Measurements from ENCODE around the gene LRRC30. TPM values are rescaled to one million over a fixed set of nuclear protein-coding genes. Genes with fewer than 3 reads are reported as not detected.

LRRC30 gene
- not detected for total RNA-seq

DNA sequence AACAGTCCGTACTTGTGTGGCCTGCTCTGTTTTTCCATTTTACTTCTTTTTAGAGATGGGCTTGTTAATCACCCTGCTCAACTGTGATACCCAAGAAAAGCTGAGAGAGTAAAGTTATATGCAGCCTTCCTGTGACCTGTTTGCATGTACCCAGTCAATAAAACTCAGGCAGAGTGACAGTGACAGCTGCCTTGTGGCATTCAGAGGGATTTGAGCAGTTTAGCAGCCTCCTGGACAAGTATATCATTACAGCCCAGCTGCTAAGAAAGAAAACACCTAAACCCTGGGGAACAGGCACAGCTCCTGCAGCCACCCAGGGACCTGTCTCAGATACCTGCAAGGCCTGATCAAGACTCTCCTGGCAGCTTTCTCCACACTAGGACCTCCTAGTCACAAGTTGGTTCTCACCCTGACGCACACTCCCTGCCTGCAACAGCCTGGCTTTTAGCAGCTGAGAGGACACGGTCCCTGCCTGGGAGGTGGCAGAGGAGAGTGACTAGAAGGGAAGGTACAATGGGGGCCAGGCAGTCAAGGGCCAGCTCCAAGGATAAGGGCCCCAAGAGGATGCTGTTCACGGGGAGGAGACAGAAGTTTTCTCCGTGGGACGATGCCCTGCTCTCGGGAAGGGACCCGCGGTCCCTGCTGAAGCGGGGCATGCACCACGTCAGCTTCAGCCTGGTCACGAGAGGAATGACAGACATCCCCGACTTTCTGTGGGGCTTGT lies at the start of gene LRRC30:
TSS of gene LRRC30 (plus strand) at position 464 of the 724 bp plus-strand sequence. CDS start at position 514, 50 bp downstream.
- intact Hi-C loops (cut with DNase I): no loop called here
- H3K27me3 ChIP-seq: no peaks in the 10 kb centered on the region
- H3K4me3 ChIP-seq: no peak within 1 kb of the TSS

DNA sequence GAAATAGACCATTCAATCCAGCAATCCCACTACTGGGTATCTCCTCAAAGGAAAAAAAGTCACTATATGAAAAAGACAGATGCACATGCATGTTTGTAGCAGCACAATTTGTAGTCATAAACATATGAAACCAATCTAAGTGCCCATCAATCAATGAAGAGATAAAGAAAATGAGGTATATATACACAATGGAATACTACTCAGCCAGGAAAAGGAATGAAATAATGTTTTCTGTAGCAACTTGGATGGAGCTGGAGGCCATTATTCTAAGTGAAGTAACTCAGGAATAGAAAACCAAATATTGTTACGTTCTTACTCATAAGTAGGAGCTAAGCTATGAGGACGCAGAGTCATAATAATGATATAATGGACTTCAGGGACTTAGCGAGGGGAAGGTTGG lies 45.2 kb upstream of the LRRC30 start:
- Histone ChIP-seq H3K9me3 (no peaks in the 10 kb centered on the region), H3K4me3 (no peak overlapping the region), H3K4me1 (no peaks in the 10 kb centered on the region), H3K27me3 (no peaks in the 10 kb centered on the region), H3K27ac (no peak overlapping the region), H3K36me3 (no peaks in the 10 kb centered on the region)
- no peak for DNase-seq (ENCODE audit: low spot score in 2 of 2)
- TF ChIP-seq, protein P1, sequence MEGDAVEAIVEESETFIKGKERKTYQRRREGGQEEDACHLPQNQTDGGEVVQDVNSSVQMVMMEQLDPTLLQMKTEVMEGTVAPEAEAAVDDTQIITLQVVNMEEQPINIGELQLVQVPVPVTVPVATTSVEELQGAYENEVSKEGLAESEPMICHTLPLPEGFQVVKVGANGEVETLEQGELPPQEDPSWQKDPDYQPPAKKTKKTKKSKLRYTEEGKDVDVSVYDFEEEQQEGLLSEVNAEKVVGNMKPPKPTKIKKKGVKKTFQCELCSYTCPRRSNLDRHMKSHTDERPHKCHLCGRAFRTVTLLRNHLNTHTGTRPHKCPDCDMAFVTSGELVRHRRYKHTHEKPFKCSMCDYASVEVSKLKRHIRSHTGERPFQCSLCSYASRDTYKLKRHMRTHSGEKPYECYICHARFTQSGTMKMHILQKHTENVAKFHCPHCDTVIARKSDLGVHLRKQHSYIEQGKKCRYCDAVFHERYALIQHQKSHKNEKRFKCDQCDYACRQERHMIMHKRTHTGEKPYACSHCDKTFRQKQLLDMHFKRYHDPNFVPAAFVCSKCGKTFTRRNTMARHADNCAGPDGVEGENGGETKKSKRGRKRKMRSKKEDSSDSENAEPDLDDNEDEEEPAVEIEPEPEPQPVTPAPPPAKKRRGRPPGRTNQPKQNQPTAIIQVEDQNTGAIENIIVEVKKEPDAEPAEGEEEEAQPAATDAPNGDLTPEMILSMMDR (IDR thresholded peaks at IDR 0.05): no peak
- intact Hi-C loops (cut with DNase I): no loop called here

More for the DNA sequence above, at the start of gene LRRC30:
- no peak for DNase-seq (ENCODE audit: low spot score in 2 of 2)
- Histone ChIP-seq H3K4me1 (no peaks in the 10 kb centered on the region), H3K9me3 (no peaks in the 10 kb centered on the region), H3K36me3 (no peaks in the 10 kb centered on the region), H3K27ac (no peak within 1 kb of the TSS)
- TF ChIP-seq, protein P1 (IDR thresholded peaks at IDR 0.05): no peak

DNA sequence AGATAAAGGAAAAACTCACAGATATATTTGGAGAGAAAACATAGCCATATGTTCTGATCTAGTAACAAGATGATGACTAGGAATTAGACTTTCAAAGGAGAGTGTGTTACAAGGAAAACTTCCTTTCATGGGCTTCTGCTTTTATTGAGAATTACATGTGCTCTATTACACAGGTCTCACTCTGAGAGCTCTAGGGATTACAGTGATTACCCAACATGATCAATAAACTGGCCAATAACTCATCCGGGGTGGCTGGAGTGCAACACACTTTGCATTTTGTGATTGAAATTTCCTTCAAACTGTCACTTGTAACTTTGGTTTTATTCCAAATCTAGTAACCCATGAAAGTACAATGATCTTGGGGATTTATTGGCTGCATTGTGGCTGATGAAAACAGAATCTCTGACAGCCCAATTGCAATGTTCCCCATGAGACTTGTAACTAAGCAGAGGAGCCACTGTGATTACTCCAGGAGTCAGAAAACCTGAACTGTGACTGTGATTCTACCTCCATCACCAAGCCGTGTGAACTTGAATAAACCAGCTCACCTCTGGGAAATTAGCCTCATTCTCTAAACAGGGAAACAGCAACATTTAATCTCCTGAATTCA lies 40.2 kb upstream of the LRRC30 start:
- no peak overlapping the region for H3K4me3 ChIP-seq
- H3K36me3 ChIP-seq: no peaks in the 10 kb centered on the region
- H3K27me3 ChIP-seq: no peaks in the 10 kb centered on the region
- H3K9me3 ChIP-seq: no peaks in the 10 kb centered on the region
- TF ChIP-seq, protein P1 (IDR thresholded peaks at IDR 0.05): no peak
- intact Hi-C loops (cut with DNase I): no loop called here
- H3K27ac ChIP-seq: no peak overlapping the region
- H3K4me1 ChIP-seq: no peaks in the 10 kb centered on the region
- DNase-seq (ENCODE audit: low spot score in 2 of 2): no peak

DNA sequence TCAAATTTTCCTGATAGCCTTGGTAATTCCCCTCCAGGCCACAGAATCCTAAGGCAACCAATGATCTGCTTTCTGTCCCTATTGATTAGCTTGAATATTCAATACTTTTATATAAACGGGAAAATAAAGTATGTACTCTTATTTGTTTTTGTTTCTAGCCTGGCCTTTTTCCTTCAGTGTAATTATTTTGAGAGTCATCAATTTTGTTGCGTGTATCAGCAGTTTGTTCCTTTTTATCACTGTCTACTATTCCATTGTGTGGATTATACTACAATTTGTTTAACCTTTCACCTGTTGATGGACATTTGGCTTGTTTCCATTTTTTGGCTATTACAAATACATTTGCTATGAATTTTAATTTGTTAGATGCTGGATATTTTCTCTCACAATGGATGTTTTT lies 39.2 kb upstream of the LRRC30 start:
- H3K4me3 ChIP-seq: no peak overlapping the region

DNA sequence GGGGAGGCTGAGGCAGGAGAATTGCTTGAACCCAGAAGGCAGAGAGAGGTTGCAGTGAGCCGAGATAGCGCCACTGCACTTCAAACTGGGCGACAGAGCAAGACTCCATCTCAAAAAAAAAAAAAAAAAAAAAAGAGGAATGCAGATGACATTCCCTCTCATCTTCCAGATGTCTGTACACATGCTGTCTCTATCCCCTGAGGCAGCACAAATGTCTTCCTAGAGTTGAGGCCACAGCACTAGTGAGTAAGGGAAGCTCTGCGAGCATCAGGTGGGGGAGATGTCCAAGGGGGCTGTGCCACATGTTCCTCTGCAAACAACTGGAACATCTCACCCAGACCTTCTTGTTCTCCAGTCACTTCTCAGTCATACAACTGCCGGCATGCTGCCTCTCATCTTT lies 35.6 kb upstream of the LRRC30 start:
- TF ChIP-seq, protein P1 (IDR thresholded peaks at IDR 0.05): no peak

More for the DNA sequence above, 39.2 kb upstream of the LRRC30 start:
- Histone ChIP-seq H3K27me3 (no peaks in the 10 kb centered on the region), H3K9me3 (no peaks in the 10 kb centered on the region), H3K4me1 (no peaks in the 10 kb centered on the region), H3K36me3 (no peaks in the 10 kb centered on the region), H3K27ac (no peak overlapping the region)
- intact Hi-C loops (cut with DNase I): no loop called here
- TF ChIP-seq, protein P1 (IDR thresholded peaks at IDR 0.05): no peak
- no peak for DNase-seq (ENCODE audit: low spot score in 2 of 2)

More for the DNA sequence above, 35.6 kb upstream of the LRRC30 start:
- Histone ChIP-seq H3K4me1 (no peaks in the 10 kb centered on the region), H3K27ac (no peak overlapping the region), H3K4me3 (no peak overlapping the region), H3K27me3 (no peaks in the 10 kb centered on the region), H3K9me3 (no peaks in the 10 kb centered on the region), H3K36me3 (no peaks in the 10 kb centered on the region)
- no peak for DNase-seq (ENCODE audit: low spot score in 2 of 2)
- intact Hi-C loops (cut with DNase I): no loop called here

Data from ascending aorta (tissue), 2 donors.